ENCODE results near the gene KIF5B.

Gene KIF5B

DNA sequence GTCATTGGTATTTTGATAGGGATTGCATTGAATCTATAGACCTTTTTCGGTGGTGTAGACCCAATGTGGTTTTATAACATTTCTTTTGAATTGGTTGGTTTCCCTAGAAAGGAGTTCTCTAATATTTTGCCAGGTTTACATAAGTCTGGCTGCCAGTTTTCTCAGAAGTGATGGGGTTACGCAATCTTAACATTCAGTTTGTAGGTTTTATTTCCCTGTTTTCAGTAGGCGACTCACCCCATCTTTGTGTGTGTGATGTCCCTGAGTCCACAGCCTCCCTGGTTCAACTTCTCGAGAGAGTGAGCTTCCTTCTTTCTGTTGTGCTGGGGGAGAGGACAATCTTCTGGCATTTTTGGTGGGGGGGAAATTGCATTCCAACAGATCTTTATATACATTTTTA, 9.6 kb upstream of the KIF5B start:
- H3F3A ChIP-seq (ENCODE audit: low read depth), result no peaks in the 10 kb centered on the region
- H3K4me1 ChIP-seq (ENCODE audit: insufficient read depth, low read length, poor library complexity, severe bottlenecking), result no peaks in the 10 kb centered on the region
- TF ChIP-seq, protein P1, sequence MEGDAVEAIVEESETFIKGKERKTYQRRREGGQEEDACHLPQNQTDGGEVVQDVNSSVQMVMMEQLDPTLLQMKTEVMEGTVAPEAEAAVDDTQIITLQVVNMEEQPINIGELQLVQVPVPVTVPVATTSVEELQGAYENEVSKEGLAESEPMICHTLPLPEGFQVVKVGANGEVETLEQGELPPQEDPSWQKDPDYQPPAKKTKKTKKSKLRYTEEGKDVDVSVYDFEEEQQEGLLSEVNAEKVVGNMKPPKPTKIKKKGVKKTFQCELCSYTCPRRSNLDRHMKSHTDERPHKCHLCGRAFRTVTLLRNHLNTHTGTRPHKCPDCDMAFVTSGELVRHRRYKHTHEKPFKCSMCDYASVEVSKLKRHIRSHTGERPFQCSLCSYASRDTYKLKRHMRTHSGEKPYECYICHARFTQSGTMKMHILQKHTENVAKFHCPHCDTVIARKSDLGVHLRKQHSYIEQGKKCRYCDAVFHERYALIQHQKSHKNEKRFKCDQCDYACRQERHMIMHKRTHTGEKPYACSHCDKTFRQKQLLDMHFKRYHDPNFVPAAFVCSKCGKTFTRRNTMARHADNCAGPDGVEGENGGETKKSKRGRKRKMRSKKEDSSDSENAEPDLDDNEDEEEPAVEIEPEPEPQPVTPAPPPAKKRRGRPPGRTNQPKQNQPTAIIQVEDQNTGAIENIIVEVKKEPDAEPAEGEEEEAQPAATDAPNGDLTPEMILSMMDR (conservative IDR thresholded peaks at IDR 0.05; ENCODE audit: low read length), result no peak
- TF ChIP-seq EZH2phosphoT487 (IDR thresholded peaks at IDR 0.05; ENCODE audit: borderline replicate concordance), result no peak
- no peaks in the 10 kb centered on the region for H3K27me3 ChIP-seq (ENCODE audit: insufficient read depth, low read length, poor library complexity, severe bottlenecking)
- no peaks in the 10 kb centered on the region for H3K79me2 ChIP-seq (ENCODE audit: insufficient read depth, low read length)
- no peak overlapping the region for H3K4me2 ChIP-seq (ENCODE audit: low read depth, low read length, poor library complexity, severe bottlenecking)
- no peak overlapping the region for H3K4me3 ChIP-seq (ENCODE audit: low read length, poor library complexity, severe bottlenecking)
- no peak overlapping the region for H2AFZ ChIP-seq (ENCODE audit: low read length)
- no peaks in the 10 kb centered on the region for H3K9me3 ChIP-seq (ENCODE audit: insufficient read depth, low read depth, low read length)
- no peaks in the 10 kb centered on the region for H3K36me3 ChIP-seq (ENCODE audit: insufficient read depth, low read length)
- no peak overlapping the region for H3K9ac ChIP-seq (ENCODE audit: low read depth, low read length, poor library complexity, severe bottlenecking)
- no peaks in the 10 kb centered on the region for H4K20me1 ChIP-seq (ENCODE audit: insufficient read depth, low read length, poor library complexity, severe bottlenecking)
- no peaks in the 10 kb centered on the region for H3K9me2 ChIP-seq (replicated peaks; ENCODE audit: low read depth, low read length)

GRCh38 chr10:32061440-32061839, 5.2 kb upstream of the KIF5B start:
- Histone ChIP-seq H3K4me3 (ENCODE audit: low read length, poor library complexity, severe bottlenecking) (no peak overlapping the region), H3K4me2 (ENCODE audit: low read depth, low read length, poor library complexity, severe bottlenecking) (no peak overlapping the region), H3K27me3 (ENCODE audit: insufficient read depth, low read length, poor library complexity, severe bottlenecking) (no peaks in the 10 kb centered on the region), H2AFZ (ENCODE audit: low read length) (no peak overlapping the region), H3K4me1 (ENCODE audit: insufficient read depth, low read length, poor library complexity, severe bottlenecking) (peaks cover 9% of the 10 kb centered on the region), H4K20me1 (ENCODE audit: insufficient read depth, low read length, poor library complexity, severe bottlenecking) (no peaks in the 10 kb centered on the region), H3F3A (ENCODE audit: low read depth) (no peaks in the 10 kb centered on the region), H3K9me2 (replicated peaks; ENCODE audit: low read depth, low read length) (no peaks in the 10 kb centered on the region), H3K9me3 (ENCODE audit: insufficient read depth, low read depth, low read length) (no peaks in the 10 kb centered on the region), H3K79me2 (ENCODE audit: insufficient read depth, low read length) (peaks cover 10% of the 10 kb centered on the region), H3K9ac (ENCODE audit: low read depth, low read length, poor library complexity, severe bottlenecking) (no peak overlapping the region), H3K36me3 (ENCODE audit: insufficient read depth, low read length) (no peaks in the 10 kb centered on the region)
- TF ChIP-seq, protein P1 (conservative IDR thresholded peaks at IDR 0.05; ENCODE audit: low read length), result no peak
- TF ChIP-seq EZH2phosphoT487 (IDR thresholded peaks at IDR 0.05; ENCODE audit: borderline replicate concordance), result no peak

DNA sequence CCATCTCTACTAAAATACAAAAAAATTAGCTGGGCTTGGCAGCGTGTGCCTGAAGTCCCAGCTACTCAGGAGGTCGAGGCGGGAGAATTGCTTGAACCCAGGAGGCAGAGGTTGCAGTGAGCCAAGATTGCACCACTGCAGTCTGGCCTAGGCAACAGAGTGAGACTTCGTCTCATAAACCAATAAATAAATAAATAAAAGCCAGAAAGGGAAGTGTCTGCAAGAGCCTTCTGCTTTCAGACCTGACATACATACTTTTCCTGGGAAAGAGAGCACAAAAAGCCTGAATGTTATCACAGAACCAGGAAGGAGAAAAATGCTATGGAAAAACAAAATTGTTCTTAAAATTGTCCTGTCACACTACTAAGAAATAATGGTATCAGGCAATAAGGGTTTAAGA, 4.1 kb upstream of the KIF5B start:
- no peak overlapping the region for H3K9ac ChIP-seq (ENCODE audit: low read depth, low read length, poor library complexity, severe bottlenecking)
- H2AFZ ChIP-seq (ENCODE audit: low read length), result no peak overlapping the region
- no peaks in the 10 kb centered on the region for H3K9me3 ChIP-seq (ENCODE audit: insufficient read depth, low read depth, low read length)
- peaks cover 9% of the 10 kb centered on the region for H3K4me1 ChIP-seq (ENCODE audit: insufficient read depth, low read length, poor library complexity, severe bottlenecking)
- TF ChIP-seq, protein P1 (conservative IDR thresholded peaks at IDR 0.05; ENCODE audit: low read length), result no peak
- no peak for TF ChIP-seq EZH2phosphoT487 (IDR thresholded peaks at IDR 0.05; ENCODE audit: borderline replicate concordance)
- no peaks in the 10 kb centered on the region for H3K27me3 ChIP-seq (ENCODE audit: insufficient read depth, low read length, poor library complexity, severe bottlenecking)
- H4K20me1 ChIP-seq (ENCODE audit: insufficient read depth, low read length, poor library complexity, severe bottlenecking), result peaks cover 6% of the 10 kb centered on the region
- H3K4me3 ChIP-seq (ENCODE audit: low read length, poor library complexity, severe bottlenecking), result no peak overlapping the region
- no peak overlapping the region for H3K4me2 ChIP-seq (ENCODE audit: low read depth, low read length, poor library complexity, severe bottlenecking)
- peaks cover 20% of the 10 kb centered on the region for H3K79me2 ChIP-seq (ENCODE audit: insufficient read depth, low read length)
- H3K9me2 ChIP-seq (replicated peaks; ENCODE audit: low read depth, low read length), result no peaks in the 10 kb centered on the region
- no peaks in the 10 kb centered on the region for H3F3A ChIP-seq (ENCODE audit: low read depth)
- no peaks in the 10 kb centered on the region for H3K36me3 ChIP-seq (ENCODE audit: insufficient read depth, low read length)
